ENCODE measurements around the gene SMYD3. TPM values are rescaled to one million over a fixed set of nuclear protein-coding genes. Genes with fewer than 3 reads are reported as not detected.

Gene SMYD3
- total and polyA plus RNA-seq, 2 of the 4 experiments (the other 2 are of a cell fraction): 26.5 to 37.6 TPM

DNA sequence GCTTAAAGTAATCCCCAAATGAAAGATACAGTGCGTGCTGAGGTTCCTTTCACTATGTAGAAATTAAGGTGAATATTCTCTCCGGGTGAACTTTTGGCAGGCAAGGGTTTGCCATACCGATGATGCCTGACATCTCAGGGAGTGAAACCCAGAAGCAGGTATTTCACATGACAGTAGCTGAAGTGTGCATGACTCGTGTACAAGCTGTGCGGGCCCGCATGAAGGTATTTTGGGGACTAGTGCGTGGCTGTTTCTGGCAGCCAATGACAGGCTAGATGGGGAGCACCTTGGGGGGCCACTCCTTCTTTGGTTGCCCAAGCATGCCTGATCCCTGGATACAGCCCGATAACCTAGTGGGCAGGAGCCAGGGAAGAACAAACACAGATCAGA is 569.0 kb downstream of the SMYD3 start:
- Histone ChIP-seq H4K20me1 (ENCODE audit: insufficient read depth, low read length) (no peaks in the 10 kb centered on the region), H2BK15ac (ENCODE audit: low read depth, low read length) (no peak overlapping the region), H3K9me3 (ENCODE audit: control insufficient read depth, insufficient read depth, low read length) (no peaks in the 10 kb centered on the region), H3K9ac (ENCODE audit: low read depth, low read length) (no peak overlapping the region), H3K9me1 (ENCODE audit: insufficient read depth, low read length) (no peaks in the 10 kb centered on the region), H3K14ac (replicated peaks; ENCODE audit: low read depth, low read length) (no peak overlapping the region), H3K79me1 (ENCODE audit: low read depth in 1 of 2, low read length in 2 of 2) (no peaks in the 10 kb centered on the region), H3K56ac (ENCODE audit: extremely low read depth, insufficient read depth, low read length) (no peak overlapping the region), H3K27me3 (ENCODE audit: control insufficient read depth, insufficient read depth, low read length) (no peaks in the 10 kb centered on the region), H2BK120ac (ENCODE audit: low read depth, low read length) (no peak overlapping the region), H2AFZ (replicated peaks; ENCODE audit: low read length, poor library complexity) (no peak overlapping the region), H3K4me3 (ENCODE audit: insufficient read depth, low read depth, low read length) (no peak overlapping the region), H3K18ac (ENCODE audit: low read depth, low read length) (no peak overlapping the region), H3K27ac (ENCODE audit: insufficient read depth, low read length) (no peak overlapping the region), H3K4ac (ENCODE audit: low read depth, low read length) (no peak overlapping the region), H3K4me2 (ENCODE audit: low read depth, low read length) (no peak overlapping the region), H4K5ac (ENCODE audit: low read depth, low read length) (no peak overlapping the region), H4K91ac (ENCODE audit: insufficient read depth, low read depth, low read length) (no peak overlapping the region), H3K4me1 (ENCODE audit: control insufficient read depth, insufficient read depth, low read length) (no peaks in the 10 kb centered on the region), H2BK5ac (ENCODE audit: low read depth, low read length, poor library complexity, severe bottlenecking) (no peak overlapping the region), H4K8ac (ENCODE audit: low read depth in 2 of 2, low read length in 2 of 2) (no peak overlapping the region), H3K36me3 (ENCODE audit: control insufficient read depth, insufficient read depth, low read length) (no peaks in the 10 kb centered on the region), H2AK5ac (ENCODE audit: low read depth, low read length) (no peak overlapping the region), H2BK20ac (ENCODE audit: low read depth, low read length) (no peak overlapping the region), H3K23ac (ENCODE audit: low read depth, low read length) (no peak overlapping the region), H2AK9ac (replicated peaks; ENCODE audit: low read depth, low read length, poor library complexity) (no peak overlapping the region)
- BruUV-seq (replicated peaks): no TSS peak
- POLR2A ChIA-PET (ENCODE audit: unreplicated experiment): no interaction called here
- ATAC-seq (ENCODE audit: low read depth) (no peak), DNase-seq (no peak)
- in situ Hi-C loops (cut with MboI; ENCODE audit: low sequenced_read_pairs): no loop called here
- TF ChIP-seq RAD21 (IDR thresholded peaks at IDR 0.05; ENCODE audit: low read length): no peak
- TF ChIP-seq ELK1 (IDR thresholded peaks at IDR 0.05; ENCODE audit: borderline replicate concordance, low read depth, low read length): no peak
- intact Hi-C loops (cut with micrococcal nuclease): no loop called here
- CTCF ChIA-PET: no interaction called here
- WGBS, 2 experiments (ENCODE audit: extremely low coverage in 2 of 2, insufficient read length in 1 of 2): 90% methylated on average over 2 of the region's 8 CpGs; no CpG with 5 or more reads in 1 of the 2 experiments
- dilution Hi-C loops (cut with HindIII; ENCODE audit: low sequenced_read_pairs, unreplicated experiment): no loop called here
